ACC112 (cell line): Measurements from ENCODE around the gene CALHM6.

Experiments used
- H2AFZ ChIP-seq: fragments of 200-600 bp; sonication (generic); one replicate; pipeline ENCODE4 v1.6.0; 2017; ENCODE audit warnings: antibody characterized with exemption, low read length; ENCODE audit not compliant: unreplicated experiment
- H3K27ac ChIP-seq: fragments of 200-600 bp; sonication (generic); 2 replicates; pipeline ENCODE4 v1.5.1; 2014; ENCODE audit warnings: low read depth, mild to moderate bottlenecking, antibody characterized with exemption, low read length, moderate library complexity
- H3K27me3 ChIP-seq: fragments of 200-600 bp; sonication (generic); 2 replicates; pipeline ENCODE4 v1.6.1; 2014; ENCODE audit warnings: mild to moderate bottlenecking, antibody characterized with exemption, low read length, moderate library complexity, mixed read lengths; ENCODE audit not compliant: insufficient read depth
- H3K36me3 ChIP-seq: fragments of 200-600 bp; sonication (generic); 2 replicates; pipeline ENCODE4 v1.6.1; 2016; ENCODE audit warnings: mild to moderate bottlenecking, antibody characterized with exemption, low read length, moderate library complexity, mixed read lengths; ENCODE audit not compliant: insufficient read depth
- H3K4me1 ChIP-seq: fragments of 200-600 bp; sonication (generic); one replicate; pipeline ENCODE4 v1.6.1; 2016; ENCODE audit warnings: low read length, mixed read lengths; ENCODE audit not compliant: insufficient read depth, unreplicated experiment, control insufficient read depth
- H3K4me3 ChIP-seq: fragments of 200-600 bp; sonication (generic); 2 replicates; pipeline ENCODE4 v1.5.1; 2014; ENCODE audit warnings: mild to moderate bottlenecking, low read depth, low read length
- H3K79me2 ChIP-seq: fragments of 200-600 bp; sonication (generic); one replicate; pipeline ENCODE4 v1.6.0; 2016; ENCODE audit warnings: low read length; ENCODE audit not compliant: control insufficient read depth, unreplicated experiment, insufficient read depth

The CALHM6 gene

GRCh38 chr6:116431964-116432595 lies 29.1 kb upstream of the CALHM6 start:
- no peaks in the 10 kb centered on the region for H3K4me1 ChIP-seq
- H3K27ac ChIP-seq, result no peak overlapping the region
- peaks cover 25% of the 10 kb centered on the region for H3K36me3 ChIP-seq
- no peaks in the 10 kb centered on the region for H3K27me3 ChIP-seq
- H3K79me2 ChIP-seq, result no peaks in the 10 kb centered on the region
- no peak overlapping the region for H3K4me3 ChIP-seq
- H2AFZ ChIP-seq, result no peak overlapping the region

GRCh38 chr6:116433206-116433712 lies 27.9 kb upstream of the CALHM6 start:
- Histone ChIP-seq H3K27ac (no peak overlapping the region), H3K36me3 (peaks cover 19% of the 10 kb centered on the region), H2AFZ (no peak overlapping the region), H3K27me3 (no peaks in the 10 kb centered on the region), H3K4me1 (peaks cover 5% of the 10 kb centered on the region), H3K79me2 (no peaks in the 10 kb centered on the region), H3K4me3 (no peak overlapping the region)

- Histone ChIP-seq H3K27me3 (no peaks in the 10 kb centered on the region), H3K36me3 (peaks cover 19% of the 10 kb centered on the region), H3K27ac (no peak overlapping the region), H2AFZ (no peak overlapping the region), H3K4me1 (peaks cover 14% of the 10 kb centered on the region), H3K79me2 (no peaks in the 10 kb centered on the region), H3K4me3 (no peak overlapping the region)
These were observed 27.0 kb upstream of the CALHM6 start for GRCh38 chr6:116434056-116434725.

- Histone ChIP-seq H3K4me3 (no peak overlapping the region), H3K27ac (no peak overlapping the region), H3K27me3 (no peaks in the 10 kb centered on the region)
These were observed 24.6 kb upstream of the CALHM6 start for GRCh38 chr6:116436586-116436985.

GRCh38 chr6:116437656-116438055 lies 23.5 kb upstream of the CALHM6 start:
- Histone ChIP-seq H2AFZ (no peak overlapping the region), H3K79me2 (no peaks in the 10 kb centered on the region), H3K4me3 (no peak overlapping the region), H3K27me3 (no peaks in the 10 kb centered on the region), H3K4me1 (peaks cover 20% of the 10 kb centered on the region), H3K36me3 (peaks cover 14% of the 10 kb centered on the region), H3K27ac (no peak overlapping the region)

More at GRCh38 chr6:116436586-116436985, 24.6 kb upstream of the CALHM6 start:
- Histone ChIP-seq H3K79me2 (no peaks in the 10 kb centered on the region), H3K36me3 (peaks cover 15% of the 10 kb centered on the region), H2AFZ (no peak overlapping the region), H3K4me1 (peaks cover 20% of the 10 kb centered on the region)

GRCh38 chr6:116438590-116439448 lies 22.4 kb upstream of the CALHM6 start:
- H3K27me3 ChIP-seq, result no peaks in the 10 kb centered on the region
- peak overlapping the region; percentile 46 for H3K4me3 ChIP-seq
- peak overlapping the region; percentile 51 for H3K27ac ChIP-seq
- H2AFZ ChIP-seq, result no peak overlapping the region
- H3K79me2 ChIP-seq, result no peaks in the 10 kb centered on the region
- peaks cover 28% of the 10 kb centered on the region for H3K4me1 ChIP-seq
- H3K36me3 ChIP-seq, result peaks cover 8% of the 10 kb centered on the region

- peak overlapping the region; percentile 46 for H3K4me3 ChIP-seq
- H3K27me3 ChIP-seq, result no peaks in the 10 kb centered on the region
- H3K27ac ChIP-seq, result peak overlapping the region; percentile 51
- H3K79me2 ChIP-seq, result no peaks in the 10 kb centered on the region
- peaks cover 30% of the 10 kb centered on the region for H3K4me1 ChIP-seq
- H3K36me3 ChIP-seq, result peaks cover 7% of the 10 kb centered on the region
- no peak overlapping the region for H2AFZ ChIP-seq
These were observed 21.6 kb upstream of the CALHM6 start for GRCh38 chr6:116439522-116440051.

GRCh38 chr6:116443105-116443504 lies 18.1 kb upstream of the CALHM6 start:
- Histone ChIP-seq H3K4me1 (peaks cover 46% of the 10 kb centered on the region), H3K4me3 (no peak overlapping the region), H3K27me3 (no peaks in the 10 kb centered on the region), H3K27ac (no peak overlapping the region), H3K36me3 (no peaks in the 10 kb centered on the region), H2AFZ (no peak overlapping the region), H3K79me2 (no peaks in the 10 kb centered on the region)

- peak overlapping the region; percentile 42 for H3K27ac ChIP-seq
- no peaks in the 10 kb centered on the region for H3K79me2 ChIP-seq
- H2AFZ ChIP-seq, result peak overlapping the region; percentile 51
- peak overlapping the region; percentile 23; the same call in 1 of the 2 replicates for H3K4me3 ChIP-seq
- no peaks in the 10 kb centered on the region for H3K27me3 ChIP-seq
- peaks cover 45% of the 10 kb centered on the region for H3K4me1 ChIP-seq
- H3K36me3 ChIP-seq, result no peaks in the 10 kb centered on the region
These were observed 17.1 kb upstream of the CALHM6 start for GRCh38 chr6:116444092-116444491.

- no peak overlapping the region for H2AFZ ChIP-seq
- H3K27ac ChIP-seq, result no peak overlapping the region
- H3K36me3 ChIP-seq, result no peaks in the 10 kb centered on the region
- no peaks in the 10 kb centered on the region for H3K79me2 ChIP-seq
- H3K4me1 ChIP-seq, result peaks cover 40% of the 10 kb centered on the region
- H3K4me3 ChIP-seq, result no peak overlapping the region
- no peaks in the 10 kb centered on the region for H3K27me3 ChIP-seq
These were observed 16.6 kb upstream of the CALHM6 start for GRCh38 chr6:116444575-116444974.
